GM12874 (cell line): ENCODE data around the gene XYLB.

Experiments used
- CTCF ChIP-seq: IDR thresholded peaks from 2 replicates; pipeline ENCODE4 v1.5.1; 2011; ENCODE audit warnings: low read depth, mild to moderate bottlenecking, control low read depth, low read length, moderate library complexity; ENCODE audit not compliant: insufficient read depth

XYLB gene

GRCh38 chr3:38368238-38368637 is 21.7 kb downstream of the XYLB start:
- no peak for TF ChIP-seq CTCF

GRCh38 chr3:38369186-38369585 is 22.6 kb downstream of the XYLB start:
- no peak for TF ChIP-seq CTCF

- no peak for TF ChIP-seq CTCF
Observed at GRCh38 chr3:38370149-38370548, 23.6 kb downstream of the XYLB start.

- no peak for TF ChIP-seq CTCF
Observed at GRCh38 chr3:38370861-38371260, 24.3 kb downstream of the XYLB start.

- TF ChIP-seq CTCF = no peak
Observed at GRCh38 chr3:38371541-38372213, 25.1 kb downstream of the XYLB start.

GRCh38 chr3:38372214-38372601 is 25.6 kb downstream of the XYLB start:
- TF ChIP-seq CTCF = no peak

GRCh38 chr3:38374221-38374620 is 27.6 kb downstream of the XYLB start:
- TF ChIP-seq CTCF = no peak
